Measurements from ENCODE around the gene RTL3.

Gene RTL3

GRCh38 chrX:78618987-78619386 is 40.1 kb downstream of the RTL3 start:
- TF ChIP-seq YY1 (IDR thresholded peaks at IDR 0.05; ENCODE audit: low read depth) (no peak), NFIC (IDR thresholded peaks at IDR 0.05) (no peak), TCF12 (IDR thresholded peaks at IDR 0.05; ENCODE audit: low read depth) (no peak), USF1 (IDR thresholded peaks at IDR 0.05) (no peak), RAD21 (IDR thresholded peaks at IDR 0.05; ENCODE audit: low read depth) (no peak), EP300 (IDR thresholded peaks at IDR 0.05; ENCODE audit: borderline replicate concordance) (no peak), ZBTB7A (IDR thresholded peaks at IDR 0.05; ENCODE audit: low read depth) (no peak), TEAD4 (IDR thresholded peaks at IDR 0.05) (no peak), TAF1 (IDR thresholded peaks at IDR 0.05; ENCODE audit: low read depth) (no peak), MAX (IDR thresholded peaks at IDR 0.05) (no peak)

- TF ChIP-seq TEAD4 (IDR thresholded peaks at IDR 0.05), result no peak
- TF ChIP-seq USF1 (IDR thresholded peaks at IDR 0.05), result no peak
- TF ChIP-seq RAD21 (IDR thresholded peaks at IDR 0.05; ENCODE audit: low read depth), result no peak
- no peak for TF ChIP-seq MAX (IDR thresholded peaks at IDR 0.05)
- no peak for TF ChIP-seq EP300 (IDR thresholded peaks at IDR 0.05; ENCODE audit: borderline replicate concordance)
- no peak for TF ChIP-seq NFIC (IDR thresholded peaks at IDR 0.05)
- TF ChIP-seq FOXM1 (IDR thresholded peaks at IDR 0.05; ENCODE audit: borderline replicate concordance, low read depth), result no peak
- TF ChIP-seq REST (IDR thresholded peaks at IDR 0.05; ENCODE audit: low read depth), result no peak
- TF ChIP-seq ZBTB7A (IDR thresholded peaks at IDR 0.05; ENCODE audit: low read depth), result no peak
- no peak for TF ChIP-seq EGR1 (IDR thresholded peaks at IDR 0.05)
- no peak for TF ChIP-seq TAF1 (IDR thresholded peaks at IDR 0.05; ENCODE audit: low read depth)
- TF ChIP-seq CREB1 (IDR thresholded peaks at IDR 0.05; ENCODE audit: low read depth), result no peak
- no peak for TF ChIP-seq YY1 (IDR thresholded peaks at IDR 0.05; ENCODE audit: low read depth)
- no peak for TF ChIP-seq CEBPB (IDR thresholded peaks at IDR 0.05)
- no peak for TF ChIP-seq TCF12 (IDR thresholded peaks at IDR 0.05; ENCODE audit: low read depth)
Measured at GRCh38 chrX:78614264-78614663, 44.9 kb downstream of the RTL3 start.

Data from Ishikawa (cell line).